ENCODE data around the gene FMN1.

DNA sequence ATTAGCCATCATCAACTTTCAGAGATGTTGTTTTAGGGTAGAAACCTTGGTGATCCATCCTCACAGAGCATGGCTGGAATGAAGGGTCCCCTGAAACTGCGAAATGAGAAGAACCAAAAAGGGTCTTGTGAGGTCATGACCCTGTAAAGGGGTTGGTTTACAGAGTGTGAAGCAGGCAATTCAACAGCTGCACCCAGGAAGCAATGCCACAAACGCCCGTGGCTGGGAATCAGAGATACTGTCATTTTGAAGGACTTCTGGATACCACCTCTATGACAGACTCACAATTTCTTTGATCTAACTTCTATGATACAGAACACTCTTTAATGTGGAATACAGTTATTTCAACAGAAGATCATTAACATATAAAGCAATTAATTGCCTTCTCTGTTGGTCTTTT is 397.7 kb downstream of the FMN1 start:
- no peak for TF ChIP-seq CTCF (IDR thresholded peaks at IDR 0.05)
- TF ChIP-seq POLR2A (IDR thresholded peaks at IDR 0.05), result no peak

Data from testis (tissue), 2 donors.